Adrenal gland (tissue), 5 donors: ENCODE measurements around the gene CLDN15.

ENCODE experiments used
- POLR2A ChIP-seq, 2 donors: fragments of 450-650 bp; IDR thresholded peaks; one replicate each; pipeline ENCODE4 v1.6.1; 2017; ENCODE audit warnings: antibody characterized with exemption in 2 of 2, mild to moderate bottlenecking in 2 of 2, moderate library complexity in 1 of 2
- TF ChIP-seq, protein P1 (sequence below), 6 experiments: fragments of 450-650 bp in 4 of 6; fragments of 200-600 bp in 2 of 6; sonication (generic) in 1 of 6; IDR thresholded peaks; 1 replicate in 5 of 6; 2 replicates in 1 of 6; pipeline versions ENCODE4 v1.5.1 to v1.8.0; 2016 to 2021; ENCODE audit warnings: antibody characterized with exemption in 6 of 6, mild to moderate bottlenecking in 2 of 6, moderate library complexity in 1 of 6
- donor health status: DM: no; HTN: no; CAD: no.

GRCh38 chr7:101218236-101219125 is 19.1 kb downstream of the CLDN15 start:
- TF ChIP-seq, protein P1, sequence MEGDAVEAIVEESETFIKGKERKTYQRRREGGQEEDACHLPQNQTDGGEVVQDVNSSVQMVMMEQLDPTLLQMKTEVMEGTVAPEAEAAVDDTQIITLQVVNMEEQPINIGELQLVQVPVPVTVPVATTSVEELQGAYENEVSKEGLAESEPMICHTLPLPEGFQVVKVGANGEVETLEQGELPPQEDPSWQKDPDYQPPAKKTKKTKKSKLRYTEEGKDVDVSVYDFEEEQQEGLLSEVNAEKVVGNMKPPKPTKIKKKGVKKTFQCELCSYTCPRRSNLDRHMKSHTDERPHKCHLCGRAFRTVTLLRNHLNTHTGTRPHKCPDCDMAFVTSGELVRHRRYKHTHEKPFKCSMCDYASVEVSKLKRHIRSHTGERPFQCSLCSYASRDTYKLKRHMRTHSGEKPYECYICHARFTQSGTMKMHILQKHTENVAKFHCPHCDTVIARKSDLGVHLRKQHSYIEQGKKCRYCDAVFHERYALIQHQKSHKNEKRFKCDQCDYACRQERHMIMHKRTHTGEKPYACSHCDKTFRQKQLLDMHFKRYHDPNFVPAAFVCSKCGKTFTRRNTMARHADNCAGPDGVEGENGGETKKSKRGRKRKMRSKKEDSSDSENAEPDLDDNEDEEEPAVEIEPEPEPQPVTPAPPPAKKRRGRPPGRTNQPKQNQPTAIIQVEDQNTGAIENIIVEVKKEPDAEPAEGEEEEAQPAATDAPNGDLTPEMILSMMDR (IDR thresholded peaks at IDR 0.05), result no peak
- no peak for TF ChIP-seq POLR2A (IDR thresholded peaks at IDR 0.05)
